Fibroblast of skin of scalp (primary cell): ENCODE results near the gene SORBS1.

Experiments used
- DNase-seq: peaks from one replicate; pipeline ENCODE4 v3.0.0-alpha.2; 2013

SORBS1 gene

GRCh38 chr10:95339863-95340262 is 221.3 kb downstream of the SORBS1 start:
- DNase-seq = no peak

- DNase-seq = no peak
These were observed 223.6 kb downstream of the SORBS1 start for GRCh38 chr10:95337423-95338160.

GRCh38 chr10:95336702-95337101 is 224.5 kb downstream of the SORBS1 start:
- no peak for DNase-seq

GRCh38 chr10:95335933-95336699 is 225.1 kb downstream of the SORBS1 start:
- no peak for DNase-seq

- no peak for DNase-seq
These were observed 226.4 kb downstream of the SORBS1 start for GRCh38 chr10:95334805-95335144.

GRCh38 chr10:95333997-95334804 is 227.0 kb downstream of the SORBS1 start:
- DNase-seq = peak; percentile 82

GRCh38 chr10:95332666-95333249 is 228.4 kb downstream of the SORBS1 start:
- no peak for DNase-seq

- no peak for DNase-seq
These were observed 229.5 kb downstream of the SORBS1 start for GRCh38 chr10:95331596-95332130.

- DNase-seq = no peak
These were observed 230.2 kb downstream of the SORBS1 start for GRCh38 chr10:95330966-95331453.

- no peak for DNase-seq
These were observed 231.9 kb downstream of the SORBS1 start for GRCh38 chr10:95329296-95329695.

GRCh38 chr10:95328013-95328412 is 233.2 kb downstream of the SORBS1 start:
- no peak for DNase-seq

- peak; percentile 60 for DNase-seq
These were observed 233.8 kb downstream of the SORBS1 start for GRCh38 chr10:95327367-95327766.

- no peak for DNase-seq
These were observed 234.8 kb downstream of the SORBS1 start for GRCh38 chr10:95326396-95326795.

- DNase-seq = no peak
These were observed 235.3 kb downstream of the SORBS1 start for GRCh38 chr10:95325863-95326262.

GRCh38 chr10:95324436-95325268 is 236.5 kb downstream of the SORBS1 start:
- no peak for DNase-seq

- no peak for DNase-seq
These were observed 239.4 kb downstream of the SORBS1 start for GRCh38 chr10:95321554-95322301.

GRCh38 chr10:95319239-95319638 is 241.9 kb downstream of the SORBS1 start:
- no peak for DNase-seq

- DNase-seq = no peak
These were observed 245.7 kb downstream of the SORBS1 start for GRCh38 chr10:95315509-95315908.

- DNase-seq = no peak
These were observed 246.8 kb downstream of the SORBS1 start for GRCh38 chr10:95314192-95314918.

GRCh38 chr10:95312986-95313495 is 248.1 kb downstream of the SORBS1 start:
- no peak for DNase-seq
